Measurements from ENCODE around the gene GRID1. TPM values are rescaled to one million over a fixed set of nuclear protein-coding genes. Genes with fewer than 3 reads are reported as not detected.

The GRID1 gene
- total RNA-seq, 1 donor from 2014 or later: 7.1 TPM

GRCh38 chr10:86164960-86165630 is 201.5 kb downstream of the GRID1 start:
- TF ChIP-seq POLR2A (IDR thresholded peaks at IDR 0.05): no peak
- no peak for TF ChIP-seq POLR2AphosphoS5 (IDR thresholded peaks at IDR 0.05; ENCODE audit: insufficient read depth in 1 of 2, low read depth in 1 of 2)
- no peak for TF ChIP-seq CTCF (IDR thresholded peaks at IDR 0.05)
- intact Hi-C loops (cut with DNase I): no loop called here
- H3K4me1 ChIP-seq: no peaks in the 10 kb centered on the region
- no peak overlapping the region for H3K27ac ChIP-seq
- DNase-seq (ENCODE audit: extremely low spot score in 2 of 2): no peak
- H3K27me3 ChIP-seq: no peaks in the 10 kb centered on the region
- H3K4me3 ChIP-seq: no peak overlapping the region
- H3K36me3 ChIP-seq: no peaks in the 10 kb centered on the region
- H3K9me3 ChIP-seq: no peaks in the 10 kb centered on the region

DNA sequence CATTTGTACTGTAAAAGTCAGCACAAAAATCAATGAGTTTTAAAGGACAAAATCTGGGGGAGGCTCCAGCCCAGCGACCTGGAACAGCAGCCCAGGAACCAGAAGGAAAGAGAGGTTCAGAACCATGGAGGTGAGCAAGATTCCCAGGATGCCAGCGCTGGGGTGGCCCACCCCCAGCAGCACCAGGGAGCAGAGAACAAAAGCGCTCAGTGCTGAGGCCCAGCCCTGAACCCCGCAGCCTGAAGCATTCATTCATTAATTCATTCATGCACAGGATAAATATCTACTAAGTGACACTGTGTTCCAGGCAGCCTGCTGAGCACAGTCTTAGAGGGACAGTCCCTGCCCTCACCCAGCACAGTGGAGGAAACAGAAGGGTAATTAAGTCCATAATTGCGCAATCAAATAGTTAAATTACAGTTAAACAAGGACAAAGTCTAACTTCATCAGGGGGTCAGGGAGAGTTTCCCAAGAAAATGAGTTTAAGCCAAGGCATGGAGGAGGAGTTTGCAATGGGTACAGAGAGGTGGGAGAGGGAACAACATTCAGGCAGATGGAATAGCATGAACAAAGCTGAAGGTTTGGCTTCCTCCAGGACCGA is 202.3 kb downstream of the GRID1 start:
- intact Hi-C loops (cut with DNase I): no loop called here
- Histone ChIP-seq H3K36me3 (no peaks in the 10 kb centered on the region), H3K4me1 (no peaks in the 10 kb centered on the region), H3K9me3 (no peaks in the 10 kb centered on the region), H3K27ac (no peak overlapping the region), H3K27me3 (no peaks in the 10 kb centered on the region), H3K4me3 (no peak overlapping the region)
- TF ChIP-seq CTCF (IDR thresholded peaks at IDR 0.05) (no peak), POLR2A (IDR thresholded peaks at IDR 0.05) (no peak), POLR2AphosphoS5 (IDR thresholded peaks at IDR 0.05; ENCODE audit: insufficient read depth in 1 of 2, low read depth in 1 of 2) (no peak)
- DNase-seq (ENCODE audit: extremely low spot score in 2 of 2): no peak

- no peaks in the 10 kb centered on the region for H3K36me3 ChIP-seq
- TF ChIP-seq CTCF (IDR thresholded peaks at IDR 0.05) (no peak), POLR2A (IDR thresholded peaks at IDR 0.05) (no peak), POLR2AphosphoS5 (IDR thresholded peaks at IDR 0.05; ENCODE audit: insufficient read depth in 1 of 2, low read depth in 1 of 2) (no peak)
- no peaks in the 10 kb centered on the region for H3K9me3 ChIP-seq
- no peak overlapping the region for H3K4me3 ChIP-seq
- intact Hi-C loops (cut with DNase I): no loop called here
- no peaks in the 10 kb centered on the region for H3K27me3 ChIP-seq
- no peaks in the 10 kb centered on the region for H3K4me1 ChIP-seq
- DNase-seq (ENCODE audit: extremely low spot score in 2 of 2): no peak
- H3K27ac ChIP-seq: no peak overlapping the region
These were observed 202.9 kb downstream of the GRID1 start for GRCh38 chr10:86163522-86164173.

DNA sequence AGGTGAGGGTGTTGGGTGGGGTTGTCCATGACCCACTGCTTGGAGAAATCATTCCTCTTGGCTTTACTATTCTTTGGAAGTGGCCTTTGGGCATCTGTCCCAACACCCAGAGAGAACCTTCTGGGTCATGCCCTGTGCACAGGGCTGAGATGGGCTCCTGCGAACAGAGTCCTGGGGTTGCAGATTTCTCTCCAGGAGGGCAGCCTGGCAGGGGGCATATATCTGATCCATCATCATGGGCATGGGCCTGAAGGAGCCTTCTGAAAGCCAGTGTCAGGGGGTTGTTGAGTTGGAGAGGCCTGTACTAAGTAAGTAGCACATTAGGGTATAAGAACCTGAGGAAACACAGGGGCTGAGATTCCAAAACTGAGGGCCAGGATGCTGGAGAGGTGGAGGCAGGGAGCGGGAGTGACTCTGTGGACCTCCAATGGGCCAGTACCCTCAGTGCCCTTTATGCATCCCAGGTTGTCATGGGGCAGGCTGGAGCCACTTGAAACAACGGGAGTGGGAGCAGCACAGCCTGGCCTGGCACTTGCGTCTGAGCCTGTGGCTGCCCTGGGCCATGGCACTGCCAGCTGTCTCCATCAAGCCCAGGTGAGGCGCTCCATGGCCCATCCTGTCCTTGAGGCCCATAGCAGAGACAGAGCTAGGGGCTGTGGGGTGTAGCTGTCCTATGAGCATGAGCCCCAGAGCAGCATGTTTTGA is 203.7 kb downstream of the GRID1 start:
- Histone ChIP-seq H3K4me3 (no peak overlapping the region), H3K4me1 (no peaks in the 10 kb centered on the region), H3K9me3 (no peaks in the 10 kb centered on the region), H3K36me3 (no peaks in the 10 kb centered on the region), H3K27ac (no peak overlapping the region), H3K27me3 (no peaks in the 10 kb centered on the region)
- TF ChIP-seq CTCF (IDR thresholded peaks at IDR 0.05) (no peak), POLR2AphosphoS5 (IDR thresholded peaks at IDR 0.05; ENCODE audit: insufficient read depth in 1 of 2, low read depth in 1 of 2) (no peak)
- DNase-seq (ENCODE audit: extremely low spot score in 2 of 2): no peak
- intact Hi-C loops (cut with DNase I): no loop called here
